ENCODE data around the gene RAI1. TPM values are rescaled to one million over a fixed set of nuclear protein-coding genes. Genes with fewer than 3 reads are reported as not detected.

The RAI1 gene
- total RNA-seq, 1 donor from 2014 or later = 38.1 TPM

GRCh38 chr17:17667947-17668346 lies 13.3 kb upstream of the RAI1 start:
- TF ChIP-seq, protein P1, sequence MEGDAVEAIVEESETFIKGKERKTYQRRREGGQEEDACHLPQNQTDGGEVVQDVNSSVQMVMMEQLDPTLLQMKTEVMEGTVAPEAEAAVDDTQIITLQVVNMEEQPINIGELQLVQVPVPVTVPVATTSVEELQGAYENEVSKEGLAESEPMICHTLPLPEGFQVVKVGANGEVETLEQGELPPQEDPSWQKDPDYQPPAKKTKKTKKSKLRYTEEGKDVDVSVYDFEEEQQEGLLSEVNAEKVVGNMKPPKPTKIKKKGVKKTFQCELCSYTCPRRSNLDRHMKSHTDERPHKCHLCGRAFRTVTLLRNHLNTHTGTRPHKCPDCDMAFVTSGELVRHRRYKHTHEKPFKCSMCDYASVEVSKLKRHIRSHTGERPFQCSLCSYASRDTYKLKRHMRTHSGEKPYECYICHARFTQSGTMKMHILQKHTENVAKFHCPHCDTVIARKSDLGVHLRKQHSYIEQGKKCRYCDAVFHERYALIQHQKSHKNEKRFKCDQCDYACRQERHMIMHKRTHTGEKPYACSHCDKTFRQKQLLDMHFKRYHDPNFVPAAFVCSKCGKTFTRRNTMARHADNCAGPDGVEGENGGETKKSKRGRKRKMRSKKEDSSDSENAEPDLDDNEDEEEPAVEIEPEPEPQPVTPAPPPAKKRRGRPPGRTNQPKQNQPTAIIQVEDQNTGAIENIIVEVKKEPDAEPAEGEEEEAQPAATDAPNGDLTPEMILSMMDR (IDR thresholded peaks at IDR 0.05) = no peak
- ATAC-seq = no peak
- peaks cover 4% of the 10 kb centered on the region for H3K4me1 ChIP-seq
- H3K9me3 ChIP-seq = no peaks in the 10 kb centered on the region
- H3K36me3 ChIP-seq = no peaks in the 10 kb centered on the region
- no peak overlapping the region for H3K27ac ChIP-seq
- intact Hi-C loops (cut with DNase I) = no loop called here
- H3K4me3 ChIP-seq = no peak overlapping the region
- no peaks in the 10 kb centered on the region for H3K27me3 ChIP-seq
- DNase-seq = no peak

GRCh38 chr17:17668358-17668757 lies 12.9 kb upstream of the RAI1 start:
- H3K4me3 ChIP-seq = no peak overlapping the region
- no peaks in the 10 kb centered on the region for H3K27me3 ChIP-seq
- ATAC-seq = no peak
- TF ChIP-seq, protein P1 (IDR thresholded peaks at IDR 0.05) = no peak
- no peaks in the 10 kb centered on the region for H3K36me3 ChIP-seq
- DNase-seq = no peak
- no peak overlapping the region for H3K27ac ChIP-seq
- peaks cover 4% of the 10 kb centered on the region for H3K4me1 ChIP-seq
- H3K9me3 ChIP-seq = no peaks in the 10 kb centered on the region
- intact Hi-C loops (cut with DNase I) = no loop called here

DNA sequence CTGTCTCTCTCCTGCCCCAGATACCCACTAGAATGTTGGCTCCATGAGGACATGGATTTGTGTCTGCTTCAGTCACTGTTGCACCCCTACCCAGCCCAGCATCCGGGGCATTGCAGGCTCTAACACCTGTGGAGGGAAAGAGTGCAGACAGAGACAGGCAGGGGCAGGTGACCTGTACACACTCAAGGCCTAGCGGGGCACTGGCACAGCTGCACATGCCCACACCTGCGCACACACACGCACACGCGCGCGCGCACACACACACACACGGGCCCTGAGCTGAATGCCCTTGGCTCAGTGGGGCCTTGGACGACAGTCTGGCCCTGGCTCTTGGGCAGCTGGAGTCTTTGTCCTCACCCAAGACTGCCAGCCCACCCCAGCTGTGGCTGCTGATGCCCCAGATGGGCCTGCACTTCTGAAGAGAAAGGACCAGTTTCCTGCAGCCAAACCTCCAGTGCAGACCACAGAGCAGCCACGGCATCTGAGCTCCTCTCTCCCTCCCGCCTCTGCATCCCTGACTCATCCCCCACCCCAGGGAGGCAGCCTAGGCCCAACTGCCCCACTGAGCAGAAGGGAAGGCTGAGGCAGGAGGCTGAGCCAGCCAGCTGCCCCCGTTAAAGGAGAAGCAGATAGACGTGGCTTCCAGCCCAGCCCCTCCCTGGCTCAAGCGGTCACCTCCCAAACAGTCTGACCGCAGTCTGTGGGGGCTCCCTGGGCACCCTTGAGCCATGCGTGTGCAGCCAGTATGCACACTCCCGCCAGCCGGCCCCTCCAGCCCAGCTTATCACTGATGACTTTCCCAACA lies 12.3 kb upstream of the RAI1 start:
- TF ChIP-seq, protein P1 (IDR thresholded peaks at IDR 0.05) = no peak
- Histone ChIP-seq H3K4me3 (no peak overlapping the region), H3K27me3 (no peaks in the 10 kb centered on the region), H3K36me3 (no peaks in the 10 kb centered on the region), H3K4me1 (peaks cover 4% of the 10 kb centered on the region), H3K9me3 (no peaks in the 10 kb centered on the region), H3K27ac (no peak overlapping the region)
- ATAC-seq = no peak
- DNase-seq = no peak
- intact Hi-C loops (cut with DNase I) = no loop called here

- no peak overlapping the region for H3K4me3 ChIP-seq
- intact Hi-C loops (cut with DNase I) = no loop called here
- DNase-seq = no peak
- H3K27ac ChIP-seq = no peak overlapping the region
- TF ChIP-seq, protein P1 (IDR thresholded peaks at IDR 0.05) = no peak
- no peak for ATAC-seq
- H3K4me1 ChIP-seq = peaks cover 4% of the 10 kb centered on the region
- H3K9me3 ChIP-seq = no peaks in the 10 kb centered on the region
- no peaks in the 10 kb centered on the region for H3K27me3 ChIP-seq
- H3K36me3 ChIP-seq = no peaks in the 10 kb centered on the region
These were observed 11.6 kb upstream of the RAI1 start for GRCh38 chr17:17669580-17670235.

GRCh38 chr17:17670701-17671305 lies 10.5 kb upstream of the RAI1 start:
- TF ChIP-seq, protein P1 (IDR thresholded peaks at IDR 0.05) = no peak
- H3K36me3 ChIP-seq = no peaks in the 10 kb centered on the region
- peaks cover 4% of the 10 kb centered on the region for H3K4me1 ChIP-seq
- H3K9me3 ChIP-seq = no peaks in the 10 kb centered on the region
- no peak overlapping the region for H3K27ac ChIP-seq
- no peak for DNase-seq
- no peak for ATAC-seq
- intact Hi-C loops (cut with DNase I) = no loop called here
- H3K4me3 ChIP-seq = no peak overlapping the region
- H3K27me3 ChIP-seq = no peaks in the 10 kb centered on the region
